ENCODE data around the gene KIAA0319L. TPM values are rescaled to one million over a fixed set of nuclear protein-coding genes. Genes with fewer than 3 reads are reported as not detected.

KIAA0319L gene
- total and polyA plus RNA-seq, 2 donors = 15.3 to 25.6 TPM

GRCh38 chr1:35453031-35453430 lies 104.2 kb downstream of the KIAA0319L start:
- 98% methylated on average over 2 of the region's 2 CpGs for WGBS
- Histone ChIP-seq H3K27ac (ENCODE audit: low read depth in 1 of 2, low read length in 1 of 2) (no peak overlapping the region), H3K9me3 (ENCODE audit: control insufficient read depth in 2 of 2, insufficient read depth in 1 of 2, low read length in 1 of 2) (no peaks in the 10 kb centered on the region), H3K27me3 (ENCODE audit: control insufficient read depth in 2 of 2, insufficient read depth in 1 of 2, low read length in 1 of 2) (no peaks in the 10 kb centered on the region), H3K4me1 (ENCODE audit: control insufficient read depth in 2 of 2, insufficient read depth in 2 of 2, low read length in 2 of 2) (peaks cover 0 to 8% of the 10 kb centered on the region in 2 donors), H3K36me3 (ENCODE audit: control insufficient read depth in 2 of 2, insufficient read depth in 2 of 2, low read length in 1 of 2) (peaks cover 30 to 52% of the 10 kb centered on the region in 2 donors), H3K4me3 (ENCODE audit: low read length in 2 of 2) (no peak overlapping the region)
- no peak for DNase-seq (ENCODE audit: low read depth in 6 of 9, low spot score in 9 of 9)

- Histone ChIP-seq H3K4me3 (ENCODE audit: low read length in 2 of 2) (no peak overlapping the region), H3K27me3 (ENCODE audit: control insufficient read depth in 2 of 2, insufficient read depth in 1 of 2, low read length in 1 of 2) (no peaks in the 10 kb centered on the region), H3K9me3 (ENCODE audit: control insufficient read depth in 2 of 2, insufficient read depth in 1 of 2, low read length in 1 of 2) (no peaks in the 10 kb centered on the region), H3K36me3 (ENCODE audit: control insufficient read depth in 2 of 2, insufficient read depth in 2 of 2, low read length in 1 of 2) (peaks cover 30 to 58% of the 10 kb centered on the region in 2 donors), H3K27ac (ENCODE audit: low read depth in 1 of 2, low read length in 1 of 2) (peak overlapping the region; percentile 3 to 64), H3K4me1 (ENCODE audit: control insufficient read depth in 2 of 2, insufficient read depth in 2 of 2, low read length in 2 of 2) (peaks cover 0 to 8% of the 10 kb centered on the region in 2 donors)
- peak in 1 of 9 donors; percentile 21 for DNase-seq (ENCODE audit: low read depth in 6 of 9, low spot score in 9 of 9)
- WGBS = 54% methylated on average over 1 of the region's 1 CpG
These were observed 105.0 kb downstream of the KIAA0319L start for GRCh38 chr1:35452106-35452774.

GRCh38 chr1:35451125-35451528 lies 106.1 kb downstream of the KIAA0319L start:
- H3K27ac ChIP-seq (ENCODE audit: low read depth in 1 of 2, low read length in 1 of 2) = no peak overlapping the region
- peaks cover 30 to 63% of the 10 kb centered on the region in 2 donors for H3K36me3 ChIP-seq (ENCODE audit: control insufficient read depth in 2 of 2, insufficient read depth in 2 of 2, low read length in 1 of 2)
- 17% methylated on average over 3 of the region's 3 CpGs for WGBS
- H3K9me3 ChIP-seq (ENCODE audit: control insufficient read depth in 2 of 2, insufficient read depth in 1 of 2, low read length in 1 of 2) = no peaks in the 10 kb centered on the region
- H3K4me3 ChIP-seq (ENCODE audit: low read length in 2 of 2) = no peak overlapping the region
- no peaks in the 10 kb centered on the region for H3K27me3 ChIP-seq (ENCODE audit: control insufficient read depth in 2 of 2, insufficient read depth in 1 of 2, low read length in 1 of 2)
- H3K4me1 ChIP-seq (ENCODE audit: control insufficient read depth in 2 of 2, insufficient read depth in 2 of 2, low read length in 2 of 2) = peaks cover 0 to 8% of the 10 kb centered on the region in 2 donors
- peak; percentile 16 to 84 (median 67) for DNase-seq (ENCODE audit: low read depth in 6 of 9, low spot score in 9 of 9)

GRCh38 chr1:35449334-35450008 lies 107.7 kb downstream of the KIAA0319L start:
- no peak overlapping the region for H3K27ac ChIP-seq (ENCODE audit: low read depth in 1 of 2, low read length in 1 of 2)
- H3K4me1 ChIP-seq (ENCODE audit: control insufficient read depth in 2 of 2, insufficient read depth in 2 of 2, low read length in 2 of 2) = peaks cover 0 to 8% of the 10 kb centered on the region in 2 donors
- peaks cover 34 to 68% of the 10 kb centered on the region in 2 donors for H3K36me3 ChIP-seq (ENCODE audit: control insufficient read depth in 2 of 2, insufficient read depth in 2 of 2, low read length in 1 of 2)
- H3K9me3 ChIP-seq (ENCODE audit: control insufficient read depth in 2 of 2, insufficient read depth in 1 of 2, low read length in 1 of 2) = no peaks in the 10 kb centered on the region
- no peak overlapping the region for H3K4me3 ChIP-seq (ENCODE audit: low read length in 2 of 2)
- DNase-seq (ENCODE audit: low read depth in 6 of 9, low spot score in 9 of 9) = no peak
- H3K27me3 ChIP-seq (ENCODE audit: control insufficient read depth in 2 of 2, insufficient read depth in 1 of 2, low read length in 1 of 2) = no peaks in the 10 kb centered on the region
- 97% methylated on average over 7 of the region's 7 CpGs for WGBS

GRCh38 chr1:35448344-35448801 lies 108.8 kb downstream of the KIAA0319L start:
- DNase-seq (ENCODE audit: low read depth in 6 of 9, low spot score in 9 of 9) = no peak
- Histone ChIP-seq H3K4me1 (ENCODE audit: control insufficient read depth in 2 of 2, insufficient read depth in 2 of 2, low read length in 2 of 2) (peaks cover 0 to 8% of the 10 kb centered on the region in 2 donors), H3K36me3 (ENCODE audit: control insufficient read depth in 2 of 2, insufficient read depth in 2 of 2, low read length in 1 of 2) (peaks cover 24 to 63% of the 10 kb centered on the region in 2 donors), H3K9me3 (ENCODE audit: control insufficient read depth in 2 of 2, insufficient read depth in 1 of 2, low read length in 1 of 2) (no peaks in the 10 kb centered on the region), H3K4me3 (ENCODE audit: low read length in 2 of 2) (no peak overlapping the region), H3K27me3 (ENCODE audit: control insufficient read depth in 2 of 2, insufficient read depth in 1 of 2, low read length in 1 of 2) (no peaks in the 10 kb centered on the region), H3K27ac (ENCODE audit: low read depth in 1 of 2, low read length in 1 of 2) (no peak overlapping the region)
- 96% methylated on average over 3 of the region's 3 CpGs for WGBS

- Histone ChIP-seq H3K27ac (ENCODE audit: low read depth in 1 of 2, low read length in 1 of 2) (no peak overlapping the region), H3K36me3 (ENCODE audit: control insufficient read depth in 2 of 2, insufficient read depth in 2 of 2, low read length in 1 of 2) (peaks cover 27 to 67% of the 10 kb centered on the region in 2 donors), H3K9me3 (ENCODE audit: control insufficient read depth in 2 of 2, insufficient read depth in 1 of 2, low read length in 1 of 2) (no peaks in the 10 kb centered on the region), H3K27me3 (ENCODE audit: control insufficient read depth in 2 of 2, insufficient read depth in 1 of 2, low read length in 1 of 2) (no peaks in the 10 kb centered on the region), H3K4me3 (ENCODE audit: low read length in 2 of 2) (no peak overlapping the region), H3K4me1 (ENCODE audit: control insufficient read depth in 2 of 2, insufficient read depth in 2 of 2, low read length in 2 of 2) (peaks cover 0 to 7% of the 10 kb centered on the region in 2 donors)
- no peak for DNase-seq (ENCODE audit: low read depth in 6 of 9, low spot score in 9 of 9)
These were observed 109.9 kb downstream of the KIAA0319L start for GRCh38 chr1:35447278-35447677.

- Histone ChIP-seq H3K4me3 (ENCODE audit: low read length in 2 of 2) (no peak overlapping the region), H3K4me1 (ENCODE audit: control insufficient read depth in 2 of 2, insufficient read depth in 2 of 2, low read length in 2 of 2) (no peaks in the 10 kb centered on the region), H3K9me3 (ENCODE audit: control insufficient read depth in 2 of 2, insufficient read depth in 1 of 2, low read length in 1 of 2) (no peaks in the 10 kb centered on the region), H3K27ac (ENCODE audit: low read depth in 1 of 2, low read length in 1 of 2) (no peak overlapping the region), H3K36me3 (ENCODE audit: control insufficient read depth in 2 of 2, insufficient read depth in 2 of 2, low read length in 1 of 2) (peaks cover 37 to 72% of the 10 kb centered on the region in 2 donors), H3K27me3 (ENCODE audit: control insufficient read depth in 2 of 2, insufficient read depth in 1 of 2, low read length in 1 of 2) (no peaks in the 10 kb centered on the region)
- no peak for DNase-seq (ENCODE audit: low read depth in 6 of 9, low spot score in 9 of 9)
These were observed 112.8 kb downstream of the KIAA0319L start for GRCh38 chr1:35444519-35444774.

GRCh38 chr1:35443768-35444518 lies 113.3 kb downstream of the KIAA0319L start:
- no peak for DNase-seq (ENCODE audit: low read depth in 6 of 9, low spot score in 9 of 9)
- no peaks in the 10 kb centered on the region for H3K9me3 ChIP-seq (ENCODE audit: control insufficient read depth in 2 of 2, insufficient read depth in 1 of 2, low read length in 1 of 2)
- H3K4me1 ChIP-seq (ENCODE audit: control insufficient read depth in 2 of 2, insufficient read depth in 2 of 2, low read length in 2 of 2) = no peaks in the 10 kb centered on the region
- no peaks in the 10 kb centered on the region for H3K27me3 ChIP-seq (ENCODE audit: control insufficient read depth in 2 of 2, insufficient read depth in 1 of 2, low read length in 1 of 2)
- no peak overlapping the region for H3K27ac ChIP-seq (ENCODE audit: low read depth in 1 of 2, low read length in 1 of 2)
- 85% methylated on average over 5 of the region's 5 CpGs for WGBS
- H3K4me3 ChIP-seq (ENCODE audit: low read length in 2 of 2) = no peak overlapping the region
- peaks cover 38 to 72% of the 10 kb centered on the region in 2 donors for H3K36me3 ChIP-seq (ENCODE audit: control insufficient read depth in 2 of 2, insufficient read depth in 2 of 2, low read length in 1 of 2)

GRCh38 chr1:35442734-35443133 lies 114.5 kb downstream of the KIAA0319L start:
- H3K27me3 ChIP-seq (ENCODE audit: control insufficient read depth in 2 of 2, insufficient read depth in 1 of 2, low read length in 1 of 2) = no peaks in the 10 kb centered on the region
- H3K27ac ChIP-seq (ENCODE audit: low read depth in 1 of 2, low read length in 1 of 2) = peak overlapping the region in 1 of 2 donors; percentile 64
- peaks cover 43 to 65% of the 10 kb centered on the region in 2 donors for H3K36me3 ChIP-seq (ENCODE audit: control insufficient read depth in 2 of 2, insufficient read depth in 2 of 2, low read length in 1 of 2)
- H3K4me3 ChIP-seq (ENCODE audit: low read length in 2 of 2) = no peak overlapping the region
- WGBS = 86% methylated on average over 4 of the region's 4 CpGs
- no peaks in the 10 kb centered on the region for H3K9me3 ChIP-seq (ENCODE audit: control insufficient read depth in 2 of 2, insufficient read depth in 1 of 2, low read length in 1 of 2)
- no peaks in the 10 kb centered on the region for H3K4me1 ChIP-seq (ENCODE audit: control insufficient read depth in 2 of 2, insufficient read depth in 2 of 2, low read length in 2 of 2)
- DNase-seq (ENCODE audit: low read depth in 6 of 9, low spot score in 9 of 9) = no peak
